SKM-1 (cell line): ENCODE data around the gene ADH7.
"Not testable (repeated sequence)": the region's sequence is repeated elsewhere in the genome, so short reads cannot be mapped to it uniquely, and the experiment has no call there.

Experiments
- DNase-seq: peaks from one replicate; lab custom pipeline; 2025; ENCODE audit not compliant: unreplicated experiment; lab: John Stamatoyannopoulos, UW

The ADH7 gene

GRCh38 chr4:99417125-99417524 is 18.0 kb downstream of the ADH7 start:
- DNase-seq = no peak

- DNase-seq = not testable (repeated sequence)
Measured at GRCh38 chr4:99415762-99416161, 19.4 kb downstream of the ADH7 start.

- DNase-seq = peak; percentile 9
Measured at GRCh38 chr4:99414902-99415301, 20.2 kb downstream of the ADH7 start.

GRCh38 chr4:99414401-99414800 is 20.7 kb downstream of the ADH7 start:
- no peak for DNase-seq

GRCh38 chr4:99413140-99413539 is 22.0 kb downstream of the ADH7 start:
- DNase-seq = no peak

GRCh38 chr4:99411041-99411440 is 24.1 kb downstream of the ADH7 start:
- DNase-seq = no peak

GRCh38 chr4:99410075-99410474 is 25.1 kb downstream of the ADH7 start:
- no peak for DNase-seq

- DNase-seq = no peak
Measured at GRCh38 chr4:99408346-99408745, 26.8 kb downstream of the ADH7 start.

GRCh38 chr4:99405433-99406115 is 29.6 kb downstream of the ADH7 start:
- peak; percentile 52 for DNase-seq

GRCh38 chr4:99404595-99405287 is 30.4 kb downstream of the ADH7 start:
- DNase-seq = no peak

GRCh38 chr4:99403380-99404184 is 31.6 kb downstream of the ADH7 start:
- DNase-seq = no peak

- DNase-seq = no peak
Measured at GRCh38 chr4:99402765-99403164, 32.4 kb downstream of the ADH7 start.

GRCh38 chr4:99400831-99401230 is 34.3 kb downstream of the ADH7 start:
- DNase-seq = no peak

GRCh38 chr4:99399017-99399416 is 36.1 kb downstream of the ADH7 start:
- DNase-seq = no peak

- no peak for DNase-seq
Measured at GRCh38 chr4:99395595-99396364, 39.4 kb downstream of the ADH7 start.

GRCh38 chr4:99394896-99395295 is 40.2 kb downstream of the ADH7 start:
- DNase-seq = no peak

GRCh38 chr4:99390055-99390454 is 45.1 kb downstream of the ADH7 start:
- DNase-seq = no peak

- DNase-seq = no peak
Measured at GRCh38 chr4:99389606-99390005, 45.5 kb downstream of the ADH7 start.

- no peak for DNase-seq
Measured at GRCh38 chr4:99383833-99384392, 51.2 kb downstream of the ADH7 start.

GRCh38 chr4:99383399-99383798 is 51.7 kb downstream of the ADH7 start:
- no peak for DNase-seq
